Measurements from ENCODE around the gene JADE1. TPM values are rescaled to one million over a fixed set of nuclear protein-coding genes. Genes with fewer than 3 reads are reported as not detected.
A peak's percentile ranks its signal among the peaks of the same experiment; 100 is the strongest.

Gene JADE1
- polyA plus RNA-seq, 1 of the 3 experiments (the other 2 are of a cell fraction) = 9.1 TPM

DNA sequence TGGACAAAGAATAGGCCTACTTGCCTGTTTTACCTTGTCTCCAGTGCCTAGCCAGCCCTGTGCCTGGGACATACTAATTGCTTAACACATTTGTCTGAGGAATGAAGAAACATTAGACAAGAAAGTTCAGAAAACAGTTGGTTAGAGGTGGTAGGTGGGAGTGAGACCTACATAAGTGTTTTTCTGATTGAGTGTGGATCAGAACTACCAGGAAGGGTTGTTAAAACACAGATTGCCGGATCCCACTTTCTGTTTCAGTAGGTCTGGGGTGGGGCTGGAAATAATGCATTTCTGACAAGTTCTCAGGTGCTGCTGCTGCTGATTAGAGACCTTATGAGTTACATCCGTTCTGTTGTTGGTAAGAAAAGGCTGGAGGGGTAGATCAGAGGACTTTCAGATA is 5.7 kb upstream of the JADE1 start (continued):
- TF ChIP-seq REST (IDR thresholded peaks at IDR 0.05; ENCODE audit: low read depth, low read length) (no peak), GABPA (IDR thresholded peaks at IDR 0.05; ENCODE audit: low read depth) (no peak), USF2 (IDR thresholded peaks at IDR 0.05; ENCODE audit: borderline replicate concordance, low read depth, low read length) (no peak), POLR2AphosphoS5 (IDR thresholded peaks at IDR 0.05; ENCODE audit: low read depth, low read length) (no peak), MXI1 (IDR thresholded peaks at IDR 0.05; ENCODE audit: low read depth, low read length) (no peak), CHD2 (IDR thresholded peaks at IDR 0.05; ENCODE audit: low read length, partially characterized antibody) (no peak)

GRCh38 chr4:128810331-128810870 is 901 bp downstream of the JADE1 start:
- DNase-seq = peak; percentile 58
- no peaks in the 10 kb centered on the region for H4K20me1 ChIP-seq (ENCODE audit: insufficient read depth)
- peak overlapping the region; percentile 98 for H3K9ac ChIP-seq
- no peak for TF ChIP-seq GABPA (IDR thresholded peaks at IDR 0.05; ENCODE audit: low read depth)
- no peak for TF ChIP-seq TAF1 (IDR thresholded peaks at IDR 0.05; ENCODE audit: borderline replicate concordance, low read depth, low read length)
- no peak for TF ChIP-seq YY1 (IDR thresholded peaks at IDR 0.05; ENCODE audit: low read depth)
- TF ChIP-seq EP300 (IDR thresholded peaks at IDR 0.05; ENCODE audit: borderline replicate concordance in 1 of 2, low read depth in 1 of 2, low read length in 1 of 2) = no peak
- no peak for TF ChIP-seq NRF1 (IDR thresholded peaks at IDR 0.05; ENCODE audit: low read depth, low read length)
- no peak for TF ChIP-seq RCOR1 (IDR thresholded peaks at IDR 0.05; ENCODE audit: low read length)
- TF ChIP-seq, protein P1, sequence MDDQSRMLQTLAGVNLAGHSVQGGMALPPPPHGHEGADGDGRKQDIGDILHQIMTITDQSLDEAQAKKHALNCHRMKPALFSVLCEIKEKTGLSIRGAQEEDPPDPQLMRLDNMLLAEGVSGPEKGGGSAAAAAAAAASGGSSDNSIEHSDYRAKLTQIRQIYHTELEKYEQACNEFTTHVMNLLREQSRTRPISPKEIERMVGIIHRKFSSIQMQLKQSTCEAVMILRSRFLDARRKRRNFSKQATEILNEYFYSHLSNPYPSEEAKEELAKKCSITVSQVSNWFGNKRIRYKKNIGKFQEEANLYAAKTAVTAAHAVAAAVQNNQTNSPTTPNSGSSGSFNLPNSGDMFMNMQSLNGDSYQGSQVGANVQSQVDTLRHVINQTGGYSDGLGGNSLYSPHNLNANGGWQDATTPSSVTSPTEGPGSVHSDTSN (IDR thresholded peaks at IDR 0.05) = no peak
- TF ChIP-seq MAX (IDR thresholded peaks at IDR 0.05; ENCODE audit: low read depth) = no peak
- no peak for TF ChIP-seq JUND (IDR thresholded peaks at IDR 0.05)
- no peak for TF ChIP-seq FOXM1 (IDR thresholded peaks at IDR 0.05; ENCODE audit: low read depth)
- no peak for TF ChIP-seq TEAD4 (IDR thresholded peaks at IDR 0.05; ENCODE audit: borderline replicate concordance, insufficient read depth)
- no peak for TF ChIP-seq SIN3A (IDR thresholded peaks at IDR 0.05; ENCODE audit: borderline replicate concordance, low read depth, low read length)
- TF ChIP-seq CHD2 (IDR thresholded peaks at IDR 0.05; ENCODE audit: low read length, partially characterized antibody) = no peak
- no peak for TF ChIP-seq RAD21 (IDR thresholded peaks at IDR 0.05; ENCODE audit: low read length)
- no peak for TF ChIP-seq RFX5 (IDR thresholded peaks at IDR 0.05; ENCODE audit: low read length)
- TF ChIP-seq FOXJ3 (CRISPR knock-in tag; IDR thresholded peaks at IDR 0.05) = no peak
- no peak for TF ChIP-seq REST (IDR thresholded peaks at IDR 0.05; ENCODE audit: low read depth, low read length)
- no peak for TF ChIP-seq EZH2phosphoT487 (IDR thresholded peaks at IDR 0.05; ENCODE audit: borderline replicate concordance, low read depth)
- TF ChIP-seq TCF12 (IDR thresholded peaks at IDR 0.05) = no peak
- no peak for TF ChIP-seq MEF2A (IDR thresholded peaks at IDR 0.05; ENCODE audit: borderline replicate concordance, low read depth)
- WGBS (ENCODE audit: low lambda C conversion rate) = under 1% methylated on average over 16 of the region's 16 CpGs
- H3K4me3 ChIP-seq (ENCODE audit: low read depth in 2 of 2, low read length in 1 of 2) = peak overlapping the region; percentile 88 to 97
- H3K4me2 ChIP-seq = peak overlapping the region; percentile 79
- H2AFZ ChIP-seq (ENCODE audit: low read depth) = peak overlapping the region; percentile 94
- peaks cover 33% of the 10 kb centered on the region for H3K79me2 ChIP-seq (ENCODE audit: insufficient read depth)
- peak overlapping the region; percentile 94 to 97 for H3K27ac ChIP-seq (ENCODE audit: low read depth in 2 of 2, low read length in 1 of 2)
- no peaks in the 10 kb centered on the region for H3K36me3 ChIP-seq (replicated peaks in 1 of 2; ENCODE audit: control insufficient read depth in 1 of 2, insufficient read depth in 2 of 2, low read length in 1 of 2)
- H3K27me3 ChIP-seq (ENCODE audit: insufficient read depth) = no peaks in the 10 kb centered on the region
- H3K9me2 ChIP-seq = no peaks in the 10 kb centered on the region
- ChIA-PET POLR2A (interaction anchor here (1.2 to 1.4 kb wide), 3 partner anchors 226 to 356 kb away, joined by 3 to 14 read pairs (median 4); no protein-coding TSS in a partner anchor), CTCF (interaction anchor here (0.7 to 3.1 kb wide), 4 partner anchors 236 to 937 kb away, joined by 3 to 22 read pairs (median 5); no protein-coding TSS in a partner anchor)
- peaks cover 4 to 7% of the 10 kb centered on the region in 2 experiments; a peak in 3 of 4 replicates for H3K4me1 ChIP-seq (ENCODE audit: control insufficient read depth in 1 of 2, insufficient read depth in 2 of 2, low read depth in 1 of 2, low read length in 1 of 2)
- no peaks in the 10 kb centered on the region for H3K9me3 ChIP-seq
- H3F3A ChIP-seq (replicated peaks; ENCODE audit: insufficient read depth) = peaks cover 22% of the 10 kb centered on the region

Measured in SK-N-SH (cell line).